Mucosa of descending colon (tissue), 3 donors: ENCODE data around the gene NME9. TPM values are rescaled to one million over a fixed set of nuclear protein-coding genes. Genes with fewer than 3 reads are reported as not detected.

Experiments used
- ATAC-seq: fragments of 200-7000 bp; cut with Tn5 transposase; one replicate; pipeline ENCODE4 v1.9.1; 2020; ENCODE audit warnings: mild to moderate bottlenecking, moderate library complexity
- DNase-seq, 3 donors: peaks; one replicate each; pipeline ENCODE4 v3.0.0-alpha.2; 2020
- H3K36me3 ChIP-seq: fragments of 200-600 bp; one replicate; pipeline ENCODE4 v1.8.0; 2021; ENCODE audit warnings: low read depth, mild to moderate bottlenecking
- H3K4me1 ChIP-seq: fragments of 200-600 bp; one replicate; pipeline ENCODE4 v1.8.0; 2021; ENCODE audit warnings: low read depth, mild to moderate bottlenecking
- H3K4me3 ChIP-seq: fragments of 200-600 bp; one replicate; pipeline ENCODE4 v1.8.0; 2021; ENCODE audit warnings: mild to moderate bottlenecking
- H3K9me3 ChIP-seq: fragments of 200-600 bp; one replicate; pipeline ENCODE4 v1.8.0; 2021; ENCODE audit warnings: mild to moderate bottlenecking
- CTCF ChIP-seq: fragments of 200-600 bp; IDR thresholded peaks from one replicate; pipeline ENCODE4 v1.8.0; 2022; ENCODE audit warnings: antibody characterized with exemption, mild to moderate bottlenecking
- intact Hi-C, 2 donors: fragments of 100-400 bp; cut with DNase I in 1 of 2; cut with micrococcal nuclease in 1 of 2; formaldehyde crosslinking; loops; one replicate each; pipeline versions ENCODE4 v1.11.0 to v1.11.1; 2022; cut with DNase I, micrococcal nuclease
- total RNA-seq, 3 donors: library from RNA; stranded (reverse); fragmentation: NEBNext Ultra II Directional in 2 of 3; extraction: Animal tissue kit (Norgen Biotek cat#: 25700) in 2 of 3; gene quantifications; one replicate each; pipeline versions ENCODE4 v1.2.1 to v1.2.4, GENCODE V29; 2021 to 2023
- donor health status: DM: no; HTN: no; CAD: no; lungs with moderate emphysema.
- donor health status: DM: no; HTN: no; CAD: no.
- donor health status: DM: no; HTN: yes; CAD: no.

The NME9 gene
- total RNA-seq, 3 donors from 2014 or later: 0.41 TPM; not detected in 2

GRCh38 chr3:138300647-138301046 lies 29.0 kb downstream of the NME9 start:
- DNase-seq: no peak
- no peaks in the 10 kb centered on the region for H3K36me3 ChIP-seq
- no peak for TF ChIP-seq CTCF
- ATAC-seq: no peak
- intact Hi-C loops: no loop called here
- no peaks in the 10 kb centered on the region for H3K4me1 ChIP-seq
- no peaks in the 10 kb centered on the region for H3K9me3 ChIP-seq
- no peak overlapping the region for H3K4me3 ChIP-seq

- no peak for DNase-seq
- no peak for TF ChIP-seq CTCF
- ATAC-seq: no peak
- no peak overlapping the region for H3K4me3 ChIP-seq
- H3K36me3 ChIP-seq: no peaks in the 10 kb centered on the region
- intact Hi-C loops: no loop called here
- no peaks in the 10 kb centered on the region for H3K9me3 ChIP-seq
- H3K4me1 ChIP-seq: no peaks in the 10 kb centered on the region
These were observed 31.8 kb downstream of the NME9 start for GRCh38 chr3:138297876-138298275.

GRCh38 chr3:138297059-138297607 lies 32.5 kb downstream of the NME9 start:
- H3K36me3 ChIP-seq: no peaks in the 10 kb centered on the region
- no peak for DNase-seq

GRCh38 chr3:138296639-138297038 lies 33.0 kb downstream of the NME9 start:
- Histone ChIP-seq H3K36me3 (no peaks in the 10 kb centered on the region), H3K4me3 (no peak overlapping the region), H3K4me1 (no peaks in the 10 kb centered on the region), H3K9me3 (no peaks in the 10 kb centered on the region)
- ATAC-seq: no peak
- no peak for TF ChIP-seq CTCF
- DNase-seq: no peak
- intact Hi-C loops: no loop called here

More at GRCh38 chr3:138297059-138297607, 32.5 kb downstream of the NME9 start:
- no peak for ATAC-seq
- Histone ChIP-seq H3K4me1 (no peaks in the 10 kb centered on the region), H3K9me3 (no peaks in the 10 kb centered on the region), H3K4me3 (no peak overlapping the region)
- TF ChIP-seq CTCF: no peak
- intact Hi-C loops: no loop called here

- no peak for TF ChIP-seq CTCF
- no peaks in the 10 kb centered on the region for H3K4me1 ChIP-seq
- no peak for DNase-seq
- intact Hi-C loops: no loop called here
- no peaks in the 10 kb centered on the region for H3K9me3 ChIP-seq
- no peaks in the 10 kb centered on the region for H3K36me3 ChIP-seq
- ATAC-seq: no peak
- no peak overlapping the region for H3K4me3 ChIP-seq
These were observed 40.0 kb downstream of the NME9 start for GRCh38 chr3:138289701-138290100.

GRCh38 chr3:138289260-138289659 lies 40.4 kb downstream of the NME9 start:
- Histone ChIP-seq H3K4me1 (no peaks in the 10 kb centered on the region), H3K9me3 (no peaks in the 10 kb centered on the region), H3K4me3 (no peak overlapping the region), H3K36me3 (no peaks in the 10 kb centered on the region)
- DNase-seq (no peak), ATAC-seq (no peak)
- intact Hi-C loops: no loop called here
- TF ChIP-seq CTCF: no peak
